Endothelial cell (in vitro differentiated cells): ENCODE measurements around the gene ACSS1. TPM values are rescaled to one million over a fixed set of nuclear protein-coding genes. Genes with fewer than 3 reads are reported as not detected.

Experiments
- DNase-seq: peaks from one replicate; pipeline ENCODE4 v3.0.0; 2021; ENCODE audit warnings: low spot score
- H3K27ac Mint-ChIP-seq: one replicate; pipeline ENCODE4 v1.8.0; 2021; ENCODE audit warnings: mixed read lengths, inconsistent platforms; ENCODE audit not compliant: unreplicated experiment
- H3K27me3 Mint-ChIP-seq: one replicate; pipeline ENCODE4 v1.8.0; 2021; ENCODE audit warnings: mild to moderate bottlenecking, moderate library complexity, mixed read lengths, inconsistent platforms; ENCODE audit not compliant: unreplicated experiment
- H3K36me3 Mint-ChIP-seq: one replicate; pipeline ENCODE4 v1.8.0; 2021; ENCODE audit warnings: mild to moderate bottlenecking, low read depth, mixed read lengths, inconsistent platforms; ENCODE audit not compliant: unreplicated experiment
- H3K4me1 Mint-ChIP-seq: one replicate; pipeline ENCODE4 v1.8.0; 2021; ENCODE audit warnings: mild to moderate bottlenecking, mixed read lengths, inconsistent platforms; ENCODE audit not compliant: unreplicated experiment
- H3K4me3 Mint-ChIP-seq: one replicate; pipeline ENCODE4 v1.8.0; 2021; ENCODE audit warnings: mild to moderate bottlenecking, mixed read lengths, inconsistent platforms; ENCODE audit not compliant: unreplicated experiment
- H3K9me3 Mint-ChIP-seq: one replicate; pipeline ENCODE4 v1.8.0; 2021; ENCODE audit warnings: mixed read lengths, inconsistent platforms; ENCODE audit not compliant: unreplicated experiment
- CTCF ChIP-seq: fragments of 200-600 bp; sonication (generic); IDR thresholded peaks from one replicate; pipeline ENCODE4 v1.5.0; 2021; ENCODE audit warnings: antibody characterized with exemption; ENCODE audit not compliant: unreplicated experiment
- total RNA-seq: library from RNA; stranded (reverse); fragmentation: NEBNext Ultra II Directional; extraction: Animal tissue kit (Norgen Biotek cat#: 25700); gene quantifications from one replicate; pipeline ENCODE4 v1.2.1, GENCODE V29; 2021; ENCODE audit not compliant: unreplicated experiment

ACSS1 gene
- total RNA-seq, 1 donor from 2014 or later: 15.5 TPM

DNA sequence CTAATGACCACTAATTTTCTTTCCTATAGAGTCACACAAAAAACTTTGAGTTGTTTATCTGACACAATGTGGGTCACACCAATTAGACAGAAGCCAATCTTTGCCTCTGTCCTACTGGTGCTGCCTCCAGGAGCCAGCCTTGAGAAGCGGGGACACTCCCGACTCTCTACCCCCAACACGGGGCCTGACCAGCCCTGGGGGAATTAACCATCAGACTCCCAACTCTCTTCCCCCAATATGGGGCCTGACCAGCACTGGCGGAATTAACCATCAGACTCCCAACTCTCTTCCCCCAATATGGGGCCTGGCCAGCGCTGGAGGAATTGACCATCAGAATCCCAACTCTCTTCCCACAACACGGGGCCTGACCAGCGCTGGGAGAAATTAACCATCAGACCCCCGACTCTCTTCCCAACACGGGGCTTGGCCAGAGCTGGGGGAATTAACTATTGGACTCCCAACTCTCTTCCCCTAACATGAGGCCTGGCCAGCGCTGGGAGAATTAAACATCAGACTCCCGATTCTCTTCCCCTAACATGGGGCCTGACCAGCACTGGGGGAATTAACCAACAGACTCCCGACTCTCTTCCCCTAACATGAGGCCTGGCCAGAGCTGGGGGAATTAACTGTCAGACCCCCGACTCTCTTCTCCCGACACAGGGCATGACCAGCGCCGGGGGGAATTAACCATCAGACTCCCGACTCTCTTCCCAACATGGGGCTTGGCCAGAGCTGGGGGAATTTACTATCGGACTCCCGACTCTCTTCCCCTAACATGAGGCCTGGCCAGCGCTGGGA is 96.4 kb downstream of the ACSS1 start:
- H3K36me3 Mint-ChIP-seq: peaks cover 19% of the 10 kb centered on the region
- H3K27ac Mint-ChIP-seq: no peak overlapping the region
- H3K4me3 Mint-ChIP-seq: no peak overlapping the region
- TF ChIP-seq CTCF: no peak
- no peaks in the 10 kb centered on the region for H3K9me3 Mint-ChIP-seq
- no peak for DNase-seq
- no peaks in the 10 kb centered on the region for H3K27me3 Mint-ChIP-seq
- H3K4me1 Mint-ChIP-seq: no peaks in the 10 kb centered on the region

DNA sequence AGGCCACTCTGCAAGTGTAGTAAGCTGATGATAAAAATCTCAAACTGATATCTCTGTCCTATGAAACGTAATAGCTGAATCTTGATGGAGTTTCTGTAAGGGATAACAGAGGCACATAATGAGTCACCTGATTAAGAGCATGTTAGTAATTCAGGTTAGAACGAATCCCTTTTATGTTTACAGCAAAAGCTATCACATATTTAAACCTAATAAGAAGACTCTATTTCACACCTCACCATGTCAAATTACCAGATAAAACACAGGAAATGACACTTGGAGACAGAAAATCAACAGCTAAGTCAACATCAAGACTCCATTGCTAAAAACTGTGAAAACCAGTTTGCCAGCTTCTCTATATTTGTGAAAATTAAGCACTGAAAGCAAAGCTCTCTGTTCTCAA is 97.1 kb downstream of the ACSS1 start:
- no peak for DNase-seq
- Mint-ChIP-seq H3K4me3 (no peak overlapping the region), H3K27me3 (no peaks in the 10 kb centered on the region), H3K36me3 (peaks cover 16% of the 10 kb centered on the region), H3K4me1 (no peaks in the 10 kb centered on the region), H3K27ac (no peak overlapping the region), H3K9me3 (no peaks in the 10 kb centered on the region)
- TF ChIP-seq CTCF: no peak

DNA sequence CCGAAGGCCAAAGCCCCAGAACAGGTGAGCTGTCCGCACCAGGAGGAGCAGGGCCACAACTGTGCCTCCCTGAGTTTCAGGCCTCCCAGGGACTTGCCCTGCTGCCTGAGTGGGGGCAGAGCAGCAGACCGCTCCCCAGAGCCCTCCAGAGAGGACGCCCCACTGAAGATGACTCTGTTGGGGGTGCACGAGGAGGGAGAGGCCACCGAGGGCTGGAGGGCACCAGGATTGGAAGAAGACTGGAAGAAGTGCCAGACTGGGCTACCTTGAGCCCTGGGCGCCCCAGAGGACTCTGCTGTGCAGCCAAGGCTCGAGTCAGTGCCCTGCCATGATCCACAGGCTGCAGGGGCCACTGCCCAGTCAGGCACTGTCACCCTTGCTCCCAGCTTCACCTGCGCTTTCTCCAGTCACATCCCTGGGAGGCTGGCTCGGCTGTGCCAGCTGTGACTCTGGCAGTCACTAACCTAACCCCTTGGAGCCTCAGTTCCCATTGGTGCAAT is 97.6 kb downstream of the ACSS1 start:
- Mint-ChIP-seq H3K27ac (no peak overlapping the region), H3K4me3 (no peak overlapping the region), H3K27me3 (no peaks in the 10 kb centered on the region), H3K9me3 (no peaks in the 10 kb centered on the region), H3K36me3 (peaks cover 16% of the 10 kb centered on the region), H3K4me1 (no peaks in the 10 kb centered on the region)
- no peak for DNase-seq
- no peak for TF ChIP-seq CTCF

GRCh38 chr20:24959591-24960301 is 98.2 kb downstream of the ACSS1 start:
- no peak overlapping the region for H3K27ac Mint-ChIP-seq
- H3K4me1 Mint-ChIP-seq: no peaks in the 10 kb centered on the region
- H3K27me3 Mint-ChIP-seq: no peaks in the 10 kb centered on the region
- no peak for DNase-seq
- no peak overlapping the region for H3K4me3 Mint-ChIP-seq
- H3K36me3 Mint-ChIP-seq: peaks cover 16% of the 10 kb centered on the region
- no peak for TF ChIP-seq CTCF
- no peaks in the 10 kb centered on the region for H3K9me3 Mint-ChIP-seq
